Panc1 (cell line): Measurements from ENCODE around the gene MOB3A. TPM values are rescaled to one million over a fixed set of nuclear protein-coding genes. Genes with fewer than 3 reads are reported as not detected.

Experiments used
- ATAC-seq: fragments of 200-7000 bp; cut with Tn5 transposase; 2 replicates; pipeline ENCODE4 v1.9.1; 2020; ENCODE audit warnings: mild to moderate bottlenecking, moderate library complexity
- BruUV-seq: library from RNA; stranded (reverse); fragments of 400-500 nt; replicated peaks from 2 replicates; lab custom pipeline; 2021; lab: Mats Ljungman, UMichigan
- CTCF ChIA-PET: fragments of 300-600 bp; sonication (Branson Sonifier 250); formaldehyde crosslinking; loops from one replicate; lab custom pipeline; 2022; ENCODE audit warnings: antibody characterized with exemption; lab: Charles Lee
- POLR2A ChIA-PET: fragments of 300-600 bp; sonication (Branson Sonifier 250); formaldehyde crosslinking; loops from one replicate; lab custom pipeline; 2022; ENCODE audit warnings: antibody characterized with exemption; lab: Charles Lee
- DNase-seq: peaks from one replicate; pipeline ENCODE4 v3.0.0-alpha.2; 2010; ENCODE audit warnings: low read depth, low spot score
- H3K27ac ChIP-seq: 2 replicates; pipeline ENCODE4 v1.5.1; 2011; ENCODE audit warnings: mild to moderate bottlenecking, low read length, inconsistent platforms
- H3K27me3 ChIP-seq: fragments of 200-500 bp; sonication (Bioruptor generic); 2 replicates; pipeline ENCODE4 v1.6.0; 2014; ENCODE audit warnings: low read length, inconsistent platforms; ENCODE audit not compliant: control insufficient read depth, insufficient read depth
- H3K36me3 ChIP-seq: fragments of 200-500 bp; sonication (Bioruptor generic); 2 replicates; pipeline ENCODE4 v1.5.1; 2014; ENCODE audit warnings: inconsistent platforms, mild to moderate bottlenecking, low read length, moderate library complexity; ENCODE audit not compliant: control insufficient read depth, insufficient read depth
- H3K4me1 ChIP-seq: 2 replicates; pipeline ENCODE4 v1.5.1; 2011; ENCODE audit warnings: inconsistent platforms, mild to moderate bottlenecking, low read length, moderate library complexity; ENCODE audit not compliant: control insufficient read depth, insufficient read depth
- H3K4me3 ChIP-seq, 2 experiments: 2 replicates each; pipeline ENCODE4 v1.5.1; 2011 to 2012; ENCODE audit warnings: low read depth in 2 of 2, low read length in 2 of 2, mild to moderate bottlenecking in 2 of 2, inconsistent platforms in 1 of 2, moderate library complexity in 1 of 2
- H3K9me3 ChIP-seq: fragments of 200-500 bp; sonication (Bioruptor generic); 2 replicates; pipeline ENCODE4 v1.5.1; 2014; ENCODE audit warnings: low read depth, mild to moderate bottlenecking, inconsistent platforms, low read length, moderate library complexity; ENCODE audit not compliant: control insufficient read depth, insufficient read depth
- CTCF ChIP-seq: fragments of 450-650 bp; IDR thresholded peaks from 2 replicates; pipeline ENCODE4 v1.5.1; 2017; ENCODE audit warnings: mild to moderate bottlenecking
- POLR2AphosphoS5 ChIP-seq: IDR thresholded peaks from 2 replicates; pipeline ENCODE4 v1.6.1; 2012; ENCODE audit warnings: mild to moderate bottlenecking, low read depth, low read length, moderate library complexity
- REST ChIP-seq, 2 experiments: IDR thresholded peaks; 2 replicates each; pipeline ENCODE4 v1.6.1; 2011 to 2012; ENCODE audit warnings: low read depth in 2 of 2, control low read depth in 1 of 2, low read length in 1 of 2, mild to moderate bottlenecking in 1 of 2, moderate library complexity in 1 of 2; ENCODE audit not compliant: insufficient read depth in 1 of 2
- SIN3A ChIP-seq: IDR thresholded peaks from 2 replicates; pipeline ENCODE4 v1.6.1; 2012; ENCODE audit warnings: low read depth, mild to moderate bottlenecking, low read length, moderate library complexity, borderline replicate concordance; ENCODE audit not compliant: insufficient read depth
- TCF7L2 ChIP-seq: IDR thresholded peaks from 2 replicates; pipeline ENCODE4 v1.6.1; 2011; ENCODE audit warnings: mild to moderate bottlenecking, low read depth, low read length, inconsistent platforms
- in situ Hi-C: cut with HindIII; loops from 2 replicates; pipeline ENCODE4 v1.10.0; 2016; ENCODE audit warnings: low sequenced_read_pairs, low pct_unique_long_range_greater_than_20kb
- intact Hi-C: fragments of 100-400 bp; cut with micrococcal nuclease; formaldehyde crosslinking; loops from one replicate; pipeline ENCODE4 v1.10.0; 2022; ENCODE audit not compliant: unreplicated experiment
- total RNA-seq: library from RNA; stranded (reverse); gene quantifications from one replicate; pipeline ENCODE4 v1.2.1, GENCODE V29; 2021; ENCODE audit not compliant: unreplicated experiment

The MOB3A gene
- total RNA-seq, 1 experiment from 2014 or later = 36.3 TPM

- ChIA-PET CTCF (no interaction called here), POLR2A (no interaction called here)
- Histone ChIP-seq H3K9me3 (no peaks in the 10 kb centered on the region), H3K4me3 (no peak overlapping the region), H3K27me3 (no peaks in the 10 kb centered on the region), H3K4me1 (peaks cover 24% of the 10 kb centered on the region), H3K27ac (no peak overlapping the region), H3K36me3 (no peaks in the 10 kb centered on the region; the same call in 1 of the 2 replicates)
- intact Hi-C loops (no loop called here), in situ Hi-C loops (no loop called here)
- DNase-seq (no peak), ATAC-seq (no peak)
- TF ChIP-seq CTCF (no peak), POLR2AphosphoS5 (no peak), REST (IDR thresholded peaks at IDR 0.05; ENCODE audit: insufficient read depth in 1 of 2, low read depth in 2 of 2, low read length in 1 of 2) (no peak), TCF7L2 (no peak), SIN3A (no peak)
- TSS peak; percentile 91 for BruUV-seq
Measured at GRCh38 chr19:2037651-2038255, 58.4 kb downstream of the MOB3A start.

- H3K4me3 ChIP-seq = no peak overlapping the region
- peaks cover 22% of the 10 kb centered on the region for H3K4me1 ChIP-seq
- in situ Hi-C loops = no loop called here
- intact Hi-C loops = no loop called here
- CTCF ChIA-PET = no interaction called here
- POLR2A ChIA-PET = no interaction called here
- no peak overlapping the region for H3K27ac ChIP-seq
- no peak for ATAC-seq
- no peak for TF ChIP-seq CTCF
- TF ChIP-seq SIN3A = no peak
- TF ChIP-seq POLR2AphosphoS5 = peak; percentile 26; the same call in 1 of the 2 replicates
- no TSS peak for BruUV-seq
- no peak for DNase-seq
- no peaks in the 10 kb centered on the region for H3K9me3 ChIP-seq
- no peaks in the 10 kb centered on the region; the same call in 1 of the 2 replicates for H3K36me3 ChIP-seq
- no peaks in the 10 kb centered on the region for H3K27me3 ChIP-seq
Measured at GRCh38 chr19:2036424-2036823, 59.7 kb downstream of the MOB3A start.
